ENCODE data around the gene FASN.

FASN gene

DNA sequence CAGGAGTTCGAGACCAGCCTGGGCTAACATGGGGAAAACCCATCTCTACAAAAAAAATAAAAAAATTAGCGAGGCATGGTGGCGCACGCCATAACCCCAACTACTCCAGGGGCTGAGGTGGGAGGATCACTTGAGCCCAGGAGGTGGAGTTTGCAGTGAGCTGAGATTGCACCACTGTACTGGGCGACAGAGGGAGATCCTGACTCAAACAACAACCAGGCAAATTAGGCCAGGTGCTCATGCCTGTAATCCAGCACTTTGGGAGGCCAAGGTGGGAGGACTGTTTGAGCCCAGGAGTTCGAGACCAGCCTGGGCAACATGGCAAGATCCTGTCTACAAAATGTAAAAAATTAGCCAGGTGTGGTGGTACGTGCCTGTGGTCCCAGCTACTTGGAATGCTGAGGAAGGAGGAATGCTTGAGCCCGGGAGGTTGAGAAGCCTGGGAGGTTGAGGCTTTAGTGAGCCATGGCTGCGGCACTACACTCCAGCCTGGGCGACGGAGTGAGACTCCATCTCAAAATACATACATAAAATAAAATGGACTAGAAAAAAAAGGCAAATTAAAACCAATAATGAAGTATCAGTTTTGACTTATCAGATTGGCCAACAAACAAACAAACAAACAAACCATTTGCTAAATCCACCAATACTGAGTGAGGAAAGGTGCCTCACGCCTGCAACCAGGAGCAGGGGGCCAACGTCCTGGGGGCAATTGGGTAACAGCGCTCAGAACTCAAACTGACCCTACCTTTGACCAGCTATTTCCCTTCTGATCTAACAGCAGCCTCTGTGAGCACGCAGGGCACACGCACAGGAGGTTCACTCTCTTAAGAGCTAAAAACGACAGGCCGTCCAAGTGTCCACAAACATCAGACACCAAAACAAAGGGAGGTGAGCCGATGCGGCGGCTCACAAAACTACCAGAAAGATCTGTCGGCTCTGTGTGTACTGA is 19.4 kb upstream of the FASN start:
- DNase-seq = no peak

DNA sequence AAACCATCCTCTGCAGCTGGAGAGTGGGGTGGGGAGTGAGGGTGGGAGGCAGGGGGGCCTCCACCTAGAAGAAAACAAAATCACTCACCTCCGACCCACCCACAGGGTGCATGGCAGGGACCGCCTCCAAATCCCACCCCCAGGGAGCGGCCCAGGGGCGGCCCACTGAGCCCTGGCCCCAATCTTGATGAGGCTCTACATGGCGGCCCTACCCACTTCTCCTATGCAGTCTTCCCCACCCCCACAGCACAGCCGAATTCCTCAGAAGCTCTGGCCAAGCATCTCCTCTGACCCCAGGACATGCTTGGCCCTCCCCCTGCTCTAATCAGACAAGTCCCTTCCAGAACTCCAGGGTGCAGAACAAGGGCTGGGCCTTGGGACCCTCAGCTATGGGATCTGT is 18.2 kb upstream of the FASN start:
- DNase-seq = no peak

DNA sequence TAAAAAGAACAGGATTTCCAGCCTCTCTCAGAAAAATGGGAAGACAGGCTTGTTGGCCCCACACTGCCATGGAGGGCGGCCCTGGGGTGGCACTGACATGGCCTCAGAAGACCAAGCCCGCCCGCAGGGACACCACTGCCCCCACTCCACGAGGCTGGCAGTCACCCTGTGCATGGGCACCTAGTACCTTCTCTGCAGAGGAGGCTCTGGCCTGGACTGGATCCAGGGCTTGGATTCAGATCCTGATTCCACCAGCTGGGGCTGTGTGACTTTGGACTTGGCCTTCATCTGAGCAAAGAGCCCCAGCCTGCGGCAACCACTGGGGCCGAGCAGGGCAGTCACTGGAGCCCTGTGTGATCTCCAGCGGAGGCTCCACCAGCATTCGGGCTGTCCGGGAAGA is 16.8 kb upstream of the FASN start:
- DNase-seq = no peak

DNA sequence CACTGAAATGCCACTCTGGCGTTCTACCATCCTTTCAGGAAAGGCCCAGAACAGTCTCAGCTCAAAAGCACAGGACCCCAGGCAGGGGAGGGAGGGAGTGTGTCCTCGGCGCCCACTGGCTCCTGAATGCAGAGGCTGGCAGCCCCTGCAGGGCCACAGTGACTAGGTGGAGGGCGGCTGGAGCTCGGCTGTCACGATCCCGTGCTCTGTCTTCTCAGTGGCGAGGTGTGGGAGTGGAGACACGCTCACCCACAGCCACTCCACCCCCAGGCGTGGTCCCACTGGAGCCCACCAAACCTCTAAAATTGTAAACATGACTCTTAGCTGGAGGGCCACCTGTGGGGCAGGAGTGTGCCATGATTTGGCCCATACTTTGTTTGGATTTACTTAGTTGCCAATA is 16.4 kb upstream of the FASN start:
- no peak for DNase-seq

DNA sequence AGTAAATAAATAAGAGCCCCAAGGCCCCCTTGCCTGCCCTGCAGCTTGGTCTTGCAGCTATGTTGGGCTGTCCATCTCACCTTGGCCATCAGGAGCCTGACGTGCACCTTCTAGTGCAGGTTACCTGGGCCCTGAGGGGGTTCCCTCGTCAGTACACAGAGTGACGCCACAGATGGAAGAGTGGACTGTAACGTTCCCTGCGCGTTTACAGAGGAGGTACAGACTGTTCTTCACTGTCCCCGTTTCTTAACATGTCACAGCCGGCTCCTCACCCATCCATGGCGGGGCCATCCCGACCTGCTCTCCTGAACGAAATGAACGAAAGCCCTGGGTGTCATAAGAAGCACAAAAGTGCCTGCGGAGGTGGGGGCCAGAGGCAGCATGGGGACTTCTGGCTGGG is 15.9 kb upstream of the FASN start:
- no peak for DNase-seq

DNA sequence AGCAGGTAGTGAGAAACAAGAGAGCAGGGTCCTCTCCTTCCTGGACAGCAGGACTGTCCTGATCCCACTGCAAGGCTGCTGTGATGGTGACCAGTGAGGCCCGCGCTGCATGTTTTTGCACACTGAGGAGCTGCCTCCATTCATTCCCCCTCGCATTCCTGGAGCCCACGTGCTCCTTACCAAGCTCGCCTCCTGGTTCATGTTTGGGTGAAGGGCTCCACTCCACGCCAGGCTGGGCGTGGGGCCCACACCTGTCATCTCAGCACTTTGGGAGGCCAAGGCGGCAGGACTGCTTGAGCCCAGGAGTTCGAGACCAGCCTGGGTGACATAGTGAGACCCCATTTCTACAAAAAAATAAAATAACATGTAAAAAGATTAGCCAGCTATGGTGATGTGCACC is 15.4 kb upstream of the FASN start:
- no peak for DNase-seq

DNA sequence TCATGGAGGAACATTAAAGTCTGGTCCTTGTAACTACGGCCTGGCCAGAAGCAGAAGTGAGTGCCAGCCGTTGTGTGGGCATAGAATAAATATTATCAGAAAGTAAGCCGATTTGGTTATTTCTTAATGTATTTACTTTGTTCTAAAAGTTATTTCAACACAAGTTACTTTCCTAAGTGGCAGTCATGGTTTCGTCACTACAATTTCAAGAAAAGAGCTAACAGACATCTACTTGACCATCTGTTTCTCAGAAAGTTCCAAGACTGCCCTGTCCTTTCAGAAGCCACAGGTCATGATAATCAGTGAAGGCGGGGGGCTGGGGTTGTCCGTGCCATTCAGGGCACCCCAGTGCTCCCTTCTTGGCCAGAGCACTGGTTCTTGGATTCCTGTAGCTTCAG is 14.9 kb upstream of the FASN start:
- DNase-seq = no peak

DNA sequence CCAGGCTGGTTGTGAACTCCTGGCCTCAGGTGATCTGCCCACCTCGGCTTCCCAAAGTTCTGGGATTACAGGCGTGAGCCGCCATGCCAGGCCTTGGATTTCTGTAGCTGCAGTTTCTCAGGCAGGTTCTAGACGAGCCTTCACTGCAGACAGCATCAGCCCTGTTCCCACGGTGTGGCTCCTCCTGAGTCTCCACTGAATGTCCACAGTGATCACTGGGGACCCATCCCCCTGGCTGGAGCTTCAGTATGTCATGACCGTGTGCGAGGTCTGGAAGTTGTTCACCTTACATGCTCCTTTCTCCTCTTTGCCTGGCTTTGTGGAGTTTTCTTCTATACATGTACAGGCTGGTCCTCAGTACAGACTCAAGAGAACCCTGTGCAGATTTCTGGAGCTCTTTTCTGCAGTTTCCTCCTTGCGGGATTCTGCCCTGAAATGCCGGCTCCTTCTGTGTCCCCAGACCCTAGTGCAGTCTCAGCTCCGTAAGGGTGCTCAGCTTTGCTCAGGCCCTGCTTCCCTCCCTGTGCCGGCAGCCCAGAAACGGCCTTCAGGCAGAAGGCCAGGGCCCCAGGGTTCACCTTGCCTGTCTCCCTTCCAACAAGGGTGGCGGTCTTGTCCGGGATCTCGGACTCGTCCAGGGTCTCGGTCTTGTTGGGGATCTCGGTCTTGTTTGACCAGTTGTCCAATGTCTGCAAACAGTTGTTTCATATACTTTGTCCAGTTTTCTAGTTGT is 14.3 kb upstream of the FASN start:
- no peak for DNase-seq

DNA sequence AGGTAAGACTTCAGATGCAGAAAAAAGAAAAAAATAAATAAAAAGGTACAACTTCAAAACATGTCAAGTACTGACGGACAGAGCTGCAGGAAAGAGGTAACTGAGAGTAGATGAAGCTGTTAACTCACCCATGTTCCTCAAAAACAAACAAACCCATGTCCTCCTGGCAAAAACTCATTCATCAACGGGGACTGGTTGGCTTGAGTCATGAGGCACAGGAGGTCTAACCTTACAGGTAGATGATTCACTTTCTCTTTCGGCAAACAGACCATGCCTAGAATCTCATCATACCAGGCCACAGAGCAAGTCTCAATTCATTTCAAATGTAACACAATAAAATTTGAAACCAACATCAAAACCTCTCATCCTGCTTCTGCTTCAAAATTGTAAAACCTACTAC is 12.3 kb upstream of the FASN start:
- no peak for DNase-seq

DNA sequence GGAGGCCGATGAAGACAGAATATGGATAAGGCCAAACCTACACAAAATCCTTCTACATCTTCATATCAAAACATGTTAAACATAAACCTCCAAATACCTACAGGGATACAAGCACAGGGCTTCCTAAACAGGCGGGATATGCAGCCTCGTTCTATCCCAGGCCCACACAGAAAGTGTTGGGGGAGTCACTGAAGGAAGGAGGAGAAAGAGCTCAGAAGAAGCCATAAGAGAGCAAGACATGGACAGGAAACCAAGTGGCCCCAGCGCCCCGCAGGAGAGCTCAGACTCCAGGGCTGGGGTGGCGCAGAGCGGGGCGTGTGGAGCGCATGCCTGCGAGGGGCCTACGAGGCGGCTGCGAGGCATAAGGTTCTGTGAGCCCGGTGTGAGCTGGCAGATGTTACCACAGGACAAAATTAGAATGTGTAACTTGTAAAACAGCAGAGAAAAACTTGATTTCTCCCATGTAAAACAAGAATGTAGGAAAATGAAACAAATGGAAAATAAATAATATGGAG is 11.0 kb upstream of the FASN start:
- no peak for DNase-seq

DNA sequence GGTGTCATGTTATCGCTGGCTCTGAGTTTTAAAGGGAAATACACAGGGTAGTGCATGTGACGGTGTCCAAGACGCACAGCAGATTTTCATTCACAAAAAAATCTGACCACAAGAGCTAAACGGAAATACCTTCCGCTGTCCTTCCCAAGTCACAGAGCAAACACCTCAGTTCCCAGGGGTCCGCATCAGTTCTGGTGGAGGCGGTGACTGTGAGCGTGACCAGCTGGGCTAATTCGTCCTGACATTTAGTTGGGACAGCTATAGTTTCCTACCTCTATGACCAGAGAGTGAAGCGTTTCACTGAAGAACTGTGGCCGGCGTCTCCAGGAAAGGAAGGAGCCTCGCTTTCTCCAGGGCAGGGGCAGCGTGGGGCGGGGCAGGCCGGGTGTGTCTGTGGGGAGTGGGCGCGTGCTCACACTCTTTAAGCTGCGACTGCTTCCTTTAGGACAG is 10.5 kb upstream of the FASN start:
- no peak for DNase-seq

DNA sequence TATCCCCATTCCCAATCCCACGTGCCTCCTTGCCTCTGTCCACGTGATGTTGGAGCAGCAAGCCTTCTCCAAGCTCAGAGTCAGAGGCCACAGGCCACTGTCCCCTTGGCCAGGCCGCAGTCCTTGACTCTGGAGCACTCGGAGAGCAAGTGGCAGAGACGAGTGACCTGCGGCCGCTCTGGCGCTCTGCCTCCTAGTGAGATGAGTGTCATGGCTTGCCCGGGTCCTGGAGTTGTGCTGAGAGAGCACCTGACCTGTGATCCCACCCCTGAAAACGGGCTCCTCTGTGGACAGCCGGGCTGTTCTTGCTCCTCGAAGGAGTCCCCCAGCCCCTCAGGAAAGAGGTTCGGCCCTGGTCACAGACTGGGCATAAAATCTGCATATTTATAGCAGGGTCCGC is 10.0 kb upstream of the FASN start:
- no peak for DNase-seq

DNA sequence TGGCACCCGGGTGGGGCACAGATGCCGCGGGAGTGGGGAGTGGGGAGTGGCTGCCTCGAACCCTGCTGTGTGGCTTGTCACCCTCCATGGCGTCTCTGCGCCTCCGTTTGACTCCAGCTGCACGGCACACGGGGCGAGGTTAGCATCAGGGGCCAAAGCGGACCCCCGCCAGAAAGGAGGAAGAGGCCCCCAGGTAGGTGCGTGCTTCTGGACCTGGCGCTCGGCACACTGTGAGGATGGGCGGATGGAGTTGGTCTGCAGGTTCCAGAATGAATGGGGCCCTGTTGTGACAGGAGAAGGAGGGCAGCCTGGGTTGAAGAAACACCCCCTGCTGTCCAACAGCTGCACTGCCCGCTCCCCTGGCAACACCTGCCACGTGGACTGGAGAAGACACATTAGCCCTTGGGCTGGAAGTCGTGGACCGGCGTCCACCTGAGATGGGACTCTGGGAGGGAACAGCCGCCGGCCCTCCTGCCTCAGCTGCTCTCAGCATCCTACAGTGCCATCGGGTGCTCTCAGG is 9.4 kb upstream of the FASN start:
- peak; percentile 50 for DNase-seq

DNA sequence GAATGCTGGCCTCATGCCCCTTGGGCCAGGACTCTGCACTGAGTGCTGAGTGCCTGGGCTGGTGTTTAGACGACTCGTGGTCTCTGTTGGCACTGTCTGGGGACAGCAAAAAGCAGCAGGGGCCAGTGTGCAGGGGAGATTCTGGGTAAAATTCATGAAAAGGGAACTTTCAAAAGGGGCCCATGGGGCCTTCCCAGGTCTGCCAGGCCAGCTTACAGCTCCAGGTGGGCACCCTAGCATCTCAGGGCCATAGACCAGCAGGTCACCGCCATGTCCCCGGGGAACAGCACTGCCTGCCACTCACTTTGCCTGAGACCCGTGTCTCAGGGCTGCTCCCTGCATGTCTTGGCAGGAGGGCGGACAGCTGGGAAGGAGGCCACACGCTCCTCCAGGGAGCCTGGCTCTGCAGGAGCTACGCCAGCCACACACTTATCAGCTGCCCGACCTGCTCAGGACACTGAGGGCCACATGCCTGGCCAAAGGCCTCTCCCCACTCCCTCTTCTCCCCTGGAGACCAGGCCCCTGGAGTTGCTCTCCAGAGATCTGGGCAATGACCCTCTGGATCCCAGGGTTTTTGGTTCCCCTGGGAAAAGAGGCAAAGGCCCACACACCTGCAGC is 8.8 kb upstream of the FASN start:
- no peak for DNase-seq

DNA sequence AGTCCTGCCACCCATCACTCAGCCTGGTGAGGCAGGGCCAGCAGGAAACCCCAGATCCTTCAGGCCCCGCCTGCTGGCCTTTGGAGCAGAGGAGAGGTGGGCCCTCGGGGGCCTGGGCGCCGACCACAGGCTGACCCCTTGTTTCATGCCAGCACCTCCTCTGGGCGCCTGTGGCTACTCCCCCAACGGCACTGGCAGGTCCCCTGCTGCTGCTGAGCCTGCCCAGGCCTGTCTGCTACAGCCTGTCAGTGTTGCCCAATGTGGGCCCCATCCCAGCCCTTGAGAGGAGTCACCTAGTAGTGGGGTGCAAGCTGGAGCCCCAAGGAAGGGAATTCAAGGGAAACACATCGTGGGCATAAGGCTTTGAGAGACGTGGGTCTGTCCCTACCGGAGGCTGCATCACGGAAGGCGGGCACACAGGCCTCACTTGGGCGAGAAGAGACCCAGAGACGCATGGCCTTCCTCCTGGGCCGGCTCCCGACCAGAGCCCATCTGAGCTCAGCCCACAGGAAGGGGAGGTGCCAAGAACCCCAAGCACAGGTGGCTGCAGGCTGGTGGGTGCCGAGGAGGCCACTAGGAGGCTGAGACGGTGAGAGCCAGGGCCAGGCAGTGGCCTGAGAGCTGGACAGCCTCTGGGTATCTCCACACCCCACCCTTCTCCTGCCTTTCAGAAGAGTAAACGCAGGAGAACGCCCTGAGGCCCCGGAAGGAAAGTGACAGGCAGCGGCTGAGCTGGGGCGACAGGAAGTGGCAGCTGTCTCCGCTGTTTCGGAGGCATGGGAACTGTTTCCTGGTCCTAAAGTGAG is 8.0 kb upstream of the FASN start:
- peak; percentile 91 for DNase-seq

DNA sequence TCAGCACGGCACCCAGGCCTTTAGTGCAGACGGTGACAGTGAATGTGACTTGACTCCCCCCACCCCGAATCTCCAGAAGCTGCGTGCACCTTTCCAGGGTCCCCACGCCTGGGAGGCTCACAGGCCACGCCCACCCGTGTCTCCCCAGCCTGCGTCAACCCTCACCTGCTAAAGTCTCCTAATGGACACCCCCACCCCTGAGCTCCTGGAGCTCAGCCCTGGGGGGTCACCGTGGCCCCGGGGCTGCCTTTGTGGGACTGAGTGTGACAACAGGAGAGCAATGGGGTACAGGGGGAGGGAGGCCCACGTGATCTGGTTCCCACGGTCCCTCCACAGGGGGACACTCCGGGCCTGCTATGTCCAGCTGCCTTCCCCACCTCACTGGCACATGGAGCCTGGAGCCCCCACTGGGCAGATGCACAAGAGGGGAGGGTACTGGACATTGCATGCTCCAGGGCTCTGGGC is 7.4 kb upstream of the FASN start:
- DNase-seq = no peak

DNA sequence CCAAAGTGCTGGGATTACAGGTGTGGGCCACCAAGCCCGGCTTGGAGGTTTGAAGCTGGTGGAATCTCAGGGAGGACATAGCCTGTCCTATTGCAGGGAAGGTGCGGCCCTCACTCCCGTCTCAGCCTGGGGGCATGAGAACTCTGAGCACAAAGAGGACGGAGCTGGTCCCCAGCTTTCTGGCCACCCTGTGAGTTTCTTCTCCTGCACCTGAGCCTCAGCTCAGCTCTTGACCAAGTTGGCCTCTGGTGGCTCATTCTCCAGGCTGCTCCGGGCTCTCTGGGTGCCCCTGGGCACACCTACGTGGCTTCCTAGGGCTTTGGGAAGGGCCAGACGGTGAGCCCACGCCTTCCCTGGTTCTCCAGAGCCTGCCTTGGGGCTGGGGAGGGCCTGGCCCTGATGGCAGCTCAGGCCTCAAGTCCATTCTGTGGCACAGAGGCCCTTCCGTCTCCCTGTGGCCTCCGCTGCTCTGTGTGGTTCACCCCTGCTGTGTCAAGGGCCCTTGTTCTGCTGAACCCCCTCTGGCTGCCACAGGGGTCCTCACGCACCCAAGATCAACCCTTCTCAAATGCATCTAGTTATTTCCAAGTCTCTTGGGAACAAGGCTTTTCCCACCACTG is 6.9 kb upstream of the FASN start:
- no peak for DNase-seq

DNA sequence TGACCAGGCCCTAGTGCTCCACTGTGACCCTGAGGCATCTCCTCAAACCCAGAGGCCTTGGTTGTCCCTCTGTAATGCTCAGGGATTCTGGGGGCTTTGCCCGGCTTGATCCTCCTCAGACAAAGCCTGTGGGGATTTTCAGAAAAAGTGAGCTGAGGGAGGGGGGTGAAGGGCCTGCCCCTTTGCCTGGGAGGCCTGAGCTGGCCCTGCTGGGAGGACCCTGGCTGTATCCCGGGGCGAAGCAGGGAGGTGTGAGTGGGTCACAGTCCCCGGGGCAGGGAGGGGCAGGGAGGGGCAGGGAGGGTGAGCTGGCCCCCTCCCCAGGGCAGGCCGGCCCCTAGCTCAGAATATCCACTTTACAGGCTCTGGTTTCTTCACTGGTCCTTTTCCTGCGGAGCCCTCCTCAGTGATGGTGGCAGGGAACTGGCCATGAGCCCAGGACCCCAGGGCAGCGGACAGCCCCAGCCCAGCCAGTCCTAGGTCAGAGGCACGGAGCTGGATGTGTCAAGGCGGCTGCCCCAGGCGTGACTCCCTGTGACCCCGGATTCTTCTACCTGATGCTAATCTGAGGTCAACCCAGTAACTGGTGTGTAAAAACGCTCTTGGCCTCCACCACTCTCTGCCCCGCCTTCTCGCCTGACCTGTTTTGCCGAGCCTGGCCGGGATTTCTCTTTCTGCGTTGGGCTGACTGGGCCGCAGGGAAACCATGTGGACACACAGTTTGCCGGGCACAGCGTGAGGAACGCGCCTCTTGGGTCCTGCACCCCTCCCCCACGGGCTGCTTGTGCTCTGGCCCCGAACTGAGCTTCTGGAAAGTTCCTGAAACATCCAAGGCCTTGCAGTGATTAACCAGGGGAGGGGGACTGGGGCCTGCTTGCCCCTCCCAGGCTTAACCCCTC is 5.8 kb upstream of the FASN start:
- no peak for DNase-seq

DNA sequence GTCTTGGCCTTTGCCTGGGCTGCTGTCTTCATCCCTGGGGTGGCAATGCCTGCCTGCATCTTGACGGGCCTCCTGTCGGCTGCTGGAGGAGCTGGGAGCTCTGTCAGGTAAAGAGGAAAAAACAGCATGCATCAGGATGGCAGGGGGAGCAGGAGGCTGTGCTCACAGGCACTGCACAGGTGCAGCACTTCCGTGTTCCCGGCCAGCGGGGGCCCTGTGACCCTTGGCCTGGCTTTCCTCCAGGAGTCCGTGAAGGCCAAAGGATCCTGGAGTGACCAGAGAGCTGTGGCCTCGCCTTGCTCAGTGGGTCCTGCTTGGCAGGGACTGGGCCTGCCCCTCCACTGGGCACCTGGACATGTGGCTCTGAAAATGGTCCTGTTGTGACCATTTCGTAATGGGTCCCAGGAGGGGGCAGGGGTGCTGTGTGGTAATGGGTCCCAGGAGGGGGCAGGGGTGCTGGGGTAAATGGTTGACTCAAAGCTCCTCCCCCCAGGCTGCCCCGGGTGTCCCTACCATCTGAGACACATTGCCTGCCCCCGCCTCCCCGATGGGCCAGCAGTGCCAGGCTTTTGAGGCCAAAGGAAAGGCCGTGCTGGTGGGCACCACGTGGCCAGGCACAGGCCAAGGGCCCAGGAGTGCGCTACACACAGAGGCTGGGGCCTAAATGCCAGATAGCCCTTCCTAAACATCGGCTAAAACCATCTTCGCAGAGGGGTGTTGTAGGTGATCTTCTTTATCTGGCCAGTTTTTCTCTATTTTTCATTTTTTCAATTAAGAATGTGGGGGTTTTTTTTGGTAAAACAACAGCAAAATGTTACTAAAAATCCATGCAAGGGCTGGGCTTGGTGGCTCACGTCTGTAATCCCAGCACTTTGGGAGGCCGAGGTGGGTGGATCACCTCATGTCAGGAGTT is 4.0 kb upstream of the FASN start:
- DNase-seq = no peak

DNA sequence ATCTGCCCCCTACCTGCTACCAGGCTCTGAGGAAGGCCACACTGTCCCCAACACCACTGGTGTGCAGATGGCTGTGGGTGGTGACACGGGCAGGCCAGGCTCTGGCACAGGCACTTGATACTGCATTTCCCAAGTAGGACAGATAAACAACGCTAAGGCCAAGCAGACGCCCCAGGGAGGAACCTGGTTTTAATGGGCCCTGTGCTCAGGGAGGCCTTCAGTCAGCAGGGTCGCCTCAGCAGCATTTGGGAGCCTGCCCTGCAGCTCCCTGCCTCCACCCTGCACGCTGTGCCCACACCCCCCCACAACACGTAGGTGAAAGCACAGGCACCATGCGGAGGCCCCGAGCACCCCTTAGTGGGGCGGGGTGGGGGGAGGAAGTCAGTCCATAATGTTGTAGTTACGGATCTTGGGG is 3.3 kb upstream of the FASN start:
- DNase-seq = no peak

Data from COR-L47 (cell line).